ENCODE results near the gene CNNM2. TPM values are rescaled to one million over a fixed set of nuclear protein-coding genes. Genes with fewer than 3 reads are reported as not detected.

The CNNM2 gene
- total and polyA plus RNA-seq, 8 donors = 0.76 to 45.5 (median 6.3) TPM

DNA sequence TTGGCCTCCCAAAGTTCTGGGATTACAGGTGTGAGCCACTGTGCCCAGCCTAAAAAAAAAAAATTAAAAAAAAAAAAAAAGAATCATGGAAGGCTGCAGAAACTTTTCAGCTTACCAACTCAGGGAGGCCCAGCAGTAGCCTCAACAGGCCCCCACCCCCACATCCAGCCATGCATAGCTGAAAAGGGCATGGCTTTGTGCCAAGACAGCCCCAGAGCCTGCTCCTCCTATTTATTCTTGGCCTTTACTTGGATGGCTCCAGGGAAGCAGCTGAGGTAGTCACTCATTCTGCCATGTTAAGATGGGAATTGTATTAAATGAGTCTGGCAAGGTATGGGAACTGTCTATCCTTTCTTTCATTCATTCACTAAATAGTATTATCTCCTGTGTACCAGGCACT is 13.7 kb upstream of the CNNM2 start:
- Histone ChIP-seq H3K27ac (no peak overlapping the region), H3K27me3 (no peaks in the 10 kb centered on the region), H3K4me1 (no peaks in the 10 kb centered on the region), H3K36me3 (peaks cover 0 to 5% (median 0%) of the 10 kb centered on the region in 4 donors), H3K4me3 (no peak overlapping the region), H3K9me3 (no peaks in the 10 kb centered on the region)
- intact Hi-C loops (cut with DNase I; ENCODE audit: low total_unique reads) = loop anchor here (5.0 kb wide), 2 partner anchors 67 to 172 kb away; partner anchors contain the start of gene CYP17A1
- TF ChIP-seq EP300 (IDR thresholded peaks at IDR 0.05) (no peak), POLR2AphosphoS5 (IDR thresholded peaks at IDR 0.05) (no peak), POLR2A (IDR thresholded peaks at IDR 0.05) (no peak)
- TF ChIP-seq, protein P1, sequence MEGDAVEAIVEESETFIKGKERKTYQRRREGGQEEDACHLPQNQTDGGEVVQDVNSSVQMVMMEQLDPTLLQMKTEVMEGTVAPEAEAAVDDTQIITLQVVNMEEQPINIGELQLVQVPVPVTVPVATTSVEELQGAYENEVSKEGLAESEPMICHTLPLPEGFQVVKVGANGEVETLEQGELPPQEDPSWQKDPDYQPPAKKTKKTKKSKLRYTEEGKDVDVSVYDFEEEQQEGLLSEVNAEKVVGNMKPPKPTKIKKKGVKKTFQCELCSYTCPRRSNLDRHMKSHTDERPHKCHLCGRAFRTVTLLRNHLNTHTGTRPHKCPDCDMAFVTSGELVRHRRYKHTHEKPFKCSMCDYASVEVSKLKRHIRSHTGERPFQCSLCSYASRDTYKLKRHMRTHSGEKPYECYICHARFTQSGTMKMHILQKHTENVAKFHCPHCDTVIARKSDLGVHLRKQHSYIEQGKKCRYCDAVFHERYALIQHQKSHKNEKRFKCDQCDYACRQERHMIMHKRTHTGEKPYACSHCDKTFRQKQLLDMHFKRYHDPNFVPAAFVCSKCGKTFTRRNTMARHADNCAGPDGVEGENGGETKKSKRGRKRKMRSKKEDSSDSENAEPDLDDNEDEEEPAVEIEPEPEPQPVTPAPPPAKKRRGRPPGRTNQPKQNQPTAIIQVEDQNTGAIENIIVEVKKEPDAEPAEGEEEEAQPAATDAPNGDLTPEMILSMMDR (IDR thresholded peaks at IDR 0.05) = no peak
- no peak for DNase-seq

DNA sequence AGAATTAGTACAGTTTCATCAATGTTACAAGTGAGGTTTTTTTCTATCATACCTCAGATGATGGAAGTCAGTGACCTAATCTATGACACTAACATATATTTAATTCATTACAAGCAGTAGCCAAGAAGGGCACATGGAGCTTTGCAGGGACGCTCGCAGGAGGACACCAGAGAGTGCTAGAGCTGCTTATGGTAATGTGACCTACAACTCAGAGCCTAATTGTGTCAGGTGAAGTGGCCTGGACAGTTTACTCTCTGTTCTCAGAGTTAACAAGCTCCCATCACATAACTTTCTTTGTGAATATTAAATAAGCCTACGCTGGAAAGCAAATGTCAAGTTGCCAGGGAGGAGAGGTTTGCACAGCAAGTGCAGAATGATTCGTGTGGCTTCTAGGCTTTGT is 11.6 kb upstream of the CNNM2 start:
- Histone ChIP-seq H3K4me1 (no peaks in the 10 kb centered on the region), H3K4me3 (no peak overlapping the region), H3K27me3 (no peaks in the 10 kb centered on the region), H3K9me3 (no peaks in the 10 kb centered on the region), H3K27ac (no peak overlapping the region), H3K36me3 (no peaks in the 10 kb centered on the region)
- TF ChIP-seq EP300 (IDR thresholded peaks at IDR 0.05) = no peak
- no peak for DNase-seq
- intact Hi-C loops (cut with DNase I; ENCODE audit: low total_unique reads) = no loop called here
- WGBS, 5 donors = 66 to 80% (median 74%) methylated on average over 4 of the region's 4 CpGs

DNA sequence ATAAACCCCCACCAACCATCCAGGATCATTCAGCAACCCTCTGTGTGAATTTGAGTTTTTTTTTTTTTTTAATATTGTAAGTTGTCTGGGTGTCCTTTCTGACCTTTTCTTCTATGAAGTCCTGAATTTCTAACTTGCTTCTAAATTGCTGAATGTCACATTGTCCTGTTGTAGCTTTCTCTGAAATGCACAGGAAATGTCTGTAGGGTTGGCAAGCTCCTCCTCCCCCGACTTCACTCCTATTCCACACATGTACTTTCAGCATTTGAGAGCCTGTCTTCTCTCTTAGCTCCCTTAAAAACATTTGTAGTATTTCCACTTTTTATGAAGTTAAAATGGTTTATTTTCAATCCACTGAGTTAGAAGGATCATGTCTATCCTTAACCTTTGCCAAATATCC is 3.3 kb upstream of the CNNM2 start:
- TF ChIP-seq, protein P1 (IDR thresholded peaks at IDR 0.05) = no peak
- TF ChIP-seq POLR2AphosphoS5 (IDR thresholded peaks at IDR 0.05) (no peak), EP300 (IDR thresholded peaks at IDR 0.05) (no peak), POLR2A (IDR thresholded peaks at IDR 0.05) (no peak)
- no peak overlapping the region for H3K4me3 ChIP-seq
- H3K36me3 ChIP-seq = no peaks in the 10 kb centered on the region
- intact Hi-C loops (cut with DNase I; ENCODE audit: low total_unique reads) = loop anchor here (5.0 kb wide), 1 partner anchor 153 kb away; no protein-coding TSS in a partner anchor
- no peak for DNase-seq
- WGBS, 5 donors = 52 to 80% (median 66%) methylated on average over 1 of the region's 1 CpG
- peaks cover 9 to 25% (median 22%) of the 10 kb centered on the region in 4 donors for H3K4me1 ChIP-seq
- no peaks in the 10 kb centered on the region for H3K9me3 ChIP-seq
- no peak overlapping the region for H3K27ac ChIP-seq
- H3K27me3 ChIP-seq = no peaks in the 10 kb centered on the region

DNA sequence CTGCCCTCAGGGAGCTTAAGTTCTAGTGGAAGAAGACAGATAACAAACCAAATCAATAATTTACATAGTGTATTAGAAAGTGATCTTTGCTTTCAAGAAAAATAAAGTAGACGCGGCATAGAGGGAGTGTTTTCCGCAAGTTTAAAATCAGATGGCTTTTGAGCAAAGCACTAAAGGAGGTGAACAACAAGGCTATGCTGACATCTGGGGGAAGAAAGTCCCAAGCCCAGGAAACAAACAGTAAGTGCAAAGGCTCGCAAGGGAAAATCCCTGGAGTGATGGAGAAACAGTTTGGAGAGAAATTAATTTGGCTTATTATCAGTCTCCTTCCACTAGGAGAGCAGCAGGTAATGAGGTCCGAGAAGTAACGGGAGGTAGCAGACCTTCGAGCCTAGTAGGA is 1.9 kb upstream of the CNNM2 start:
- Histone ChIP-seq H3K4me3 (no peak overlapping the region), H3K27me3 (no peaks in the 10 kb centered on the region), H3K36me3 (no peaks in the 10 kb centered on the region), H3K9me3 (no peaks in the 10 kb centered on the region), H3K4me1 (peaks cover 23 to 39% (median 36%) of the 10 kb centered on the region in 4 donors), H3K27ac (no peak overlapping the region)
- intact Hi-C loops (cut with DNase I; ENCODE audit: low total_unique reads) = loop anchor here (2.0 to 5.0 kb wide), 2 partner anchors 151 to 329 kb away; partner anchors contain the start of gene RPEL1
- DNase-seq = no peak
- WGBS, 5 donors = 76 to 87% (median 82%) methylated on average over 7 of the region's 7 CpGs
- TF ChIP-seq, protein P1 (IDR thresholded peaks at IDR 0.05) = no peak
- TF ChIP-seq POLR2A (IDR thresholded peaks at IDR 0.05) (no peak), POLR2AphosphoS5 (IDR thresholded peaks at IDR 0.05) (no peak), EP300 (IDR thresholded peaks at IDR 0.05) (no peak)

DNA sequence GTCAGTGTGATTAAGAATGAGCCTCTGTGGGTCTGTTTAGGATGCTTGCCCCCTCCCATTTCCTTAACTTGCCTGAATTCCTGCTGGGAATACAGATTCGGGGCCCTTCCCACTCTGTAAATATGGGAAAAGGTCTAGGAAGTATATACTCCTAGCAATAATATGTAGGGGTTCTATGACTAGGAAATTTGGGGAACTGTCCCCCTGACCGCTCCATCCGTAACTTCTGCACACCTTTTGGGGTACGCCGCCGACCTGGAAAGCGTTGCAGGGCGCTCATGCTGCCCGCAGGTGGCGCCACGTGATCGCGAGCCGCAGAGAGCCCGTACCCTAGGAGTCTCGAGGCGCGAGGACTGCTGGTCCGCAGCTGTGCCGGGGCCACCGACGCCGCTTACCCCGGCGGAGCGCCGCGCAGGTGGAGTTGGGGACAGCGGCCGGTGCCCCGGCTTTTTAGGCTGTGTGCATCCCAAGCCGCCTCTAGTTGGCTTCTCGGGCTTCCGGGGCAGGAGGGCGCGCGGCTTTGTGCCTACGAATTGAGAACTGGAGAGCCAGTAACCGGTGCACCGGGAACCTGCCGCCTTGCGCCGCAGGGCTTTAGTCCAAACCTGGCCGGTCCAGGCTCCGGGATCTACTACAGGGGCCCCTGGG is 656 bp upstream of the CNNM2 start:
- TF ChIP-seq, protein P1 (IDR thresholded peaks at IDR 0.05) = peak in 6 of 7 experiments; percentile 55 to 97 (median 94)
- TF ChIP-seq POLR2AphosphoS5 (IDR thresholded peaks at IDR 0.05) (no peak), POLR2A (IDR thresholded peaks at IDR 0.05) (peak in 1 of 4 donors; percentile 41)
- Histone ChIP-seq H3K4me1 (peaks cover 28 to 52% (median 44%) of the 10 kb centered on the region in 4 donors), H3K27me3 (no peaks in the 10 kb centered on the region), H3K27ac (peak overlapping the region; percentile 82 to 95 (median 91)), H3K4me3 (peak overlapping the region; percentile 79 to 98 (median 88)), H3K36me3 (no peaks in the 10 kb centered on the region), H3K9me3 (no peaks in the 10 kb centered on the region)
- DNase-seq = peak; percentile 85 to 93
- intact Hi-C loops (cut with DNase I; ENCODE audit: low total_unique reads) = loop anchor here (2.0 to 5.0 kb wide), 2 partner anchors 150 to 327 kb away; partner anchors contain the start of gene RPEL1
- 0 to 1% (median 0%) methylated on average over 11 to 45 of the region's 45 CpGs for WGBS, 5 donors
